Smooth muscle cell of the brain vasculature (primary cell): ENCODE measurements around the gene CRADD.

Experiments used
- DNase-seq: peaks from one replicate; pipeline ENCODE4 v3.0.0-alpha.2; 2012; ENCODE audit warnings: low read depth, low spot score

The CRADD gene

DNA sequence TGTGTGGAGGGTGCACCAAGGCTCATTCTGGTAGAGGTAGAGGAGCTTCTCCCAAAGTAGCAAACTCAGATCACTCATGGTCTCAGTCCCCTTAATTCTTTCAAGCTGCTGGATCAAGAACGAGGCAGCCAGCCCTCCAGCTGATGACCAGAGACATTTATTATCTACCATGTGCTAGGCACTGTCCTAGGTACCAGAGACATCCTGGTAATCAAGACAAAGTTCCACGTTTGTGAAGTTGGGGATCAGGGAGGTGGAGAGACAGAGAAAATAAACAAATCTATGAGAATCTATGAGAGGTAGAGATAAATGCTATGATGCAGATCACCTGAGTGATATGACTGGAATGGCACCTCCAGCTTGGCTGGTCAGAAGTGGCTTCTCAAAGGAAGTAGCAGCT, 130.2 kb downstream of the CRADD start:
- no peak for DNase-seq

DNA sequence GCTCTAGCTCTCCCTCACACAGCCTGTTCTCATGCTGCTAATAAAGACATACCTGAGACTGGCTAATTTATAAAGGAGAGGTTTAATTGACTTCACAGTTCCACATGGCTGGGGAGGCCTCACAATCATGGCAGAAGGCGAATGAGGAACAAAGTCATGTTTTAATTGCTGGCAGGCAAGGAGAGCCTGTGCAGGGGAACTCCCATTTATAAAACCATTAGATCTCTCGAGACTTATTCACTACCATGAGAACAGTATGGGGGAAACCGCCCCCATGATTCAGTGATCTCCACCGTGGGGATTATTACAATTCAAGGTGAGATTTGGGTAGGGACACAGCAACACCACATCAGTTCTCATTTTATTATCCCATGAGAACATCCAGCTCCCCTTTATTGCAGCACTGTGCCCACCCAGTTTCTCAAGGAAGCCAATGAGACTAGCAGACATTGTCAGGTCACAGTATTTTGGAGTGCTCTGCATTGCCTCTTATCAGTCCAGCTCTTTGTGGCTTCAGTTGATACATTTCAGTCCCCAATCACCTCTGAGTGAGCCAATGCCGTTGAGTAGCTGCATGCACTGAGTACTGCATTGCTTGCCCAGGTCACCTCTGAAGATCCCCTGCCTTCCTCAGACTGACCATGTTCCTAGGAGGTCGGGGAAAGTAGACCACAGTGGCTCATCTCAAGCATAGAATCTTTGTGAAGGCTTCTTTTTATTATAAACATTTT, 131.2 kb downstream of the CRADD start:
- no peak for DNase-seq

GRCh38 chr12:93812626-93813025, 135.5 kb downstream of the CRADD start:
- no peak for DNase-seq

GRCh38 chr12:93813186-93813585, 136.0 kb downstream of the CRADD start:
- no peak for DNase-seq

GRCh38 chr12:93813972-93814821, 137.0 kb downstream of the CRADD start:
- no peak for DNase-seq

- DNase-seq: no peak
Observed at GRCh38 chr12:93818488-93819049, 141.4 kb downstream of the CRADD start.

DNA sequence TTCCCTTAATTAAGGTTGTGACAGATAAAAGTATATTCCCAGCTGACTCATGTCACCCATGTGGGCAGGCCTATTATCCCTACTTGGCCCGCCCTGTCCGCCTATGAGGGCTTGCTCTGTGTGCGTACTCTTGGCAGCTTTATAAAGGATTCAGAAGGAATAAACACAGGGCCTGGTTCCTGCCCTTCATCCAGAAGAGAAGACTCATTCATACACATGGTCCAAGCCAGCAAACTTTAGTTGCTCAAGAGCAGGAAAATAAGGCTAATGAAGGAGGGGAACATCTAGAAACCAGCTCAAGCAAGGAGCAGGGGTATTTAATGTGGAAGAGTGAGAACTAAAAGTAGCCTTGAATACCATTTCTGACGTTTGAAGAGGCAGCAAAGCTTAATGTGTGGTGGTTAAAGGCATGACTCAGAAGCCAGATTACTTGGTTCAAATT, 141.9 kb downstream of the CRADD start:
- DNase-seq: no peak

DNA sequence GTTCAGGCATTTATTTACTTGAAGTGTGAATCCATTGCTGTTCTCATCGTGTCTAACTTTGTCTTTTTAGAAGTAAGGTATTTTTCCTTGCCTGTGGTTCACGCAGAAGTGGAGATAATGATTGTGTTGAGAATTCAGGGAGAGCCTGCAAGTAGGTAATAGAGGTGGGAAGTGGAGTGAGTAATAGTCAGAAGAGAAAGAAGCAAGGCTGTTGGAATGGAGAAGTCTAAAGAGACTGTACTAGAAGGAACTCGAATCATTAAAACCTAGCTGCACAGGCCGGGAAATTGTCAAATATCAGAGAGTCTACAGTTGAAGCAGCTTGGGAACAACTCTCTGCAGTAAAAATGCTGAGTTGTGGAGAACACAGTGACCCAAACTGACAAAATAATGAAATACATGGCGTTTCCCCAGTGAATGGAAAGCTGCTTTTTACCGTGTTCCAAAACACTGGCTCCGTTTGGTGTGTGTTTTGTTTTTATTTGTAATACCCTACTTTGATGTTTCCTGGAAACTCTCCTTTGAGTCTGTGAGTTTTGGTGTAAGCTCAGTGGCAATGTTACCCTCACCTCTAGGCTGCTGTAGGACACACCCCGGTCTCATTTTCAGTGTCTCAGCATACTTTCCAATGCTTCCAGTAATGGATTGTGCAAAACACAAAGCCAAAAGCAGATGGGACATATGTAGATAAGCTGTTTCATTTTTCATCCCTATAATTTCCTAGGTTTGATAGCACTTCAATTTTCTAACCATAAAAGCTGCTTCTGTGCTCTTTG, 146.6 kb downstream of the CRADD start:
- DNase-seq: no peak

- no peak for DNase-seq
Observed at GRCh38 chr12:93824514-93825500, 147.6 kb downstream of the CRADD start.

- DNase-seq: no peak
Observed at GRCh38 chr12:93825501-93825888, 148.3 kb downstream of the CRADD start.

GRCh38 chr12:93825931-93826555, 148.9 kb downstream of the CRADD start:
- DNase-seq: no peak

DNA sequence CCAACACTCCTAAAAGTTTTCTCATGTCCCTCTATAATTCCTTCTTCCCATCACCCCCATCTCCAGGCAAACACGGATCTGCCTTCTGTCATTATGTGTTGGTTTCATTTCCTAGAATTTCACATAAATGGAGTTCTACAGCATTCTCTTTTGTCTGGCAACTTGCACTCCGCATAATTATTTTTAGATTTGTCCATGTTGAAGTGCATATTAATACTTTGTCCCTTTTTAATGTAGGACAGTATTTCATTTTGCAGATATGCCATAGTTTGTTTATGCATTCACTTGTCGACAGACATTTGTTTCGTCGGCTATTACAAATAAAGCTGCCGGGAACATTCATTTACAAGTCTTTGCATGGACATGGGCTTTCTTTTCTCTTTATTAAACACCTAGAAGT, 150.0 kb downstream of the CRADD start:
- DNase-seq: no peak

DNA sequence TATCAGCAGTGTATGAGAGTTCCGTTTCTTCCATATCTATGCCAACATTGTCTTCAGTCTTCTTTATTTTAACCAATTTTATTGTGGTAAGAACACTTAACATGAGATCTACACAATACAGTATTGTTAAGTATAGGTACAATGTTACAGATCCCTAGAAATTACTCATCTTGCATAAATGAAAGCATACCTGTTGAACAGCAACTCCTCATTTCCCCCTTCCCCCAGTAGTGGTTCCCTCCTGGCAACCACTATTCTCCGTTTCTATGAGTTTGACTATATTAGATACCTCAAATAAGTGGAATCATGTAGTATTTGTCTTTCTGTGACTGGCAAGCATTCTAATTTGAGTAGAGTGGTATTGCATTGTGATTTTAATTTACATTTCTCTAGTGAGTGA, 150.5 kb downstream of the CRADD start:
- DNase-seq: no peak

DNA sequence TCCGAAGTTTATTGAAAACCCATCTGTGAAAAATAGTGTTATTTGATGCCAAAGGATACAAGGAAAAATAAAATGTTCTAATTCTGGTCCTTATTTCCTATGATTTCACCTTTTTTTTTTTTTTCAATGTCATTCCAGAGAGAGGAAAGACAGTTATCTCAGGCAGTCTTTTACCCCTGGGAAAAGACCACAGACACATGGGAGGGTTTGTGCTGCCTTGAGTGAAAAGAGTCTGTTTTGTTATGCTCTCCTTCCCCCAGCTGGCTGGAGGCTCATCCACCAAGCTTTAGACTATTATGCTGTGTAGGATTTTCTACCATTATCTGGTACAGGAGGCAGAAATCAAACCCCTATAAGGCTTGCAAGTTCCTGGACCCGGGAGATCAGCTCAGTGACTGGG, 151.8 kb downstream of the CRADD start:
- no peak for DNase-seq

- DNase-seq: no peak
Observed at GRCh38 chr12:93831374-93831773, 154.2 kb downstream of the CRADD start.

DNA sequence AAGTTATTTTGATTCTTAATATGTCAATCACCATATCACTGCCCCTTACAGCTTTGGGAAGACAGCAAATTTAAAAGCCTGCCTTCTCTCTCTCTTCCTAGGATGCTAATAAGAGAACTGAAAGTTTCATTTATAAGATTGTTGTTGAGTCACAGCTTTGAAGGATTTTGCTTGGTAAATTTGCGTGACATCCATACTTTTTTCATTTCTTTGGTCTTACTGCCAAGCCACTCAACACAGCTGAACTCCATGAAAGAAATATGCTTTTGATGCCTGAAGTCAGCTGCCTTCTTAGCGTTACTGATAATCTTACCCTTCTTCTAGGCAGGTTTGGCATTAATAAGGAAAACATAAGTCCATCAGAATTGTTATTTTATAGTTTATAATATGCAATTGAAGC, 155.0 kb downstream of the CRADD start:
- no peak for DNase-seq

DNA sequence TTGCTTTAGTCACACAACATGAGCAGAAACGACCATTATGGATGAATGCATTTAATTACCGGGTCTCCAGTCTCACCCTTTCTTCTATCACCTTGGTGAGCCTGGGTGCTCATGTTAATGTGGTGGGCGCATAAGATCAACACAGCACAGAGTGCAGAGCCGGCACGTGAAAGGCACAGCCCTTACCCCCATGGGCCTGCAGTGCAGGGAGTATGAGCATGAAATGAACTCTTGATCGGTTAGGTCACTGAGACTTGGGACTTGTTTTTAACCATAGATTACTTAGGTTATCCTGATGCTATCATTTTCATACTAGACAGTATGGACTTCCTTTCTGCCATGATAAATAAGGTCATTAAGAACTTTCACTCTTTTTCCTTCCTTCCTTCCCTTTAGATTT, 156.8 kb downstream of the CRADD start:
- no peak for DNase-seq

- DNase-seq: no peak
Observed at GRCh38 chr12:93836620-93837260, 159.6 kb downstream of the CRADD start.

DNA sequence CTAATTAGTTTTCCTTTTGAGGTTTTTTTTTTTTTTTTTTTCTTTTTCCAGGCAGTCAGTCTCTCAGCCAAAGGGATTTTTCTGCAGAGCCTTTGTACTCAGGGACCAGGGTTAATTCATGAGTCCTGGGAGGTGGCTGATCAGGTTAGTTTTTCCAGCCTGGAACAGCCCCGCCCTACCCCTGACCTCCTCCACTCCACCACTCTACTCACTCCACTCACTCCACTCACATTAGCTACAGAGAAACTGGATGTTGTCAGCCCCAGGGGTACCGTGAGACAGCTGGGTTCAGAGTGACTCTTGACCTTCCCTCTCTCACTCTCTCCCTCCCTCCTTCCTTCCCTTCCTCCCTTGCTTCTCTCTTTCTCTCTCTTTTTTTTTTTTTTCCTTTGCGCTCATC, 161.0 kb downstream of the CRADD start:
- DNase-seq: no peak

GRCh38 chr12:93839064-93839463, 161.9 kb downstream of the CRADD start:
- DNase-seq: no peak
